HepG2 (cell line): ENCODE measurements around the gene ZNF500. TPM values are rescaled to one million over a fixed set of nuclear protein-coding genes. Genes with fewer than 3 reads are reported as not detected.

Experiments used
- AGO2 ChIP-seq: fragments of 200-400 bp; formaldehyde crosslinking; optimal IDR thresholded peaks from 2 replicates; pipeline ENCODE3; 2017; ENCODE audit warnings: mild to moderate bottlenecking, low read depth, low read length, moderate library complexity
- CBX5 ChIP-seq: sonication (generic); formaldehyde crosslinking; IDR thresholded peaks from 2 replicates; pipeline ENCODE4 v1.4.0; 2020; ENCODE audit warnings: missing genetic modification reagents, borderline replicate concordance
- CCAR2 ChIP-seq: fragments of 200-400 bp; formaldehyde crosslinking; optimal IDR thresholded peaks from 2 replicates; pipeline ENCODE3; 2018; ENCODE audit warnings: low read depth, mild to moderate bottlenecking, low read length, moderate library complexity
- CHD4 ChIP-seq: fragments of 200-600 bp; sonication (generic); IDR thresholded peaks from 2 replicates; pipeline ENCODE4 v1.7.0; 2017; ENCODE audit warnings: mild to moderate bottlenecking, low read length, borderline replicate concordance
- ELK4 ChIP-seq: sonication (generic); formaldehyde crosslinking; IDR thresholded peaks from 2 replicates; pipeline ENCODE4 v1.9.0; 2021; ENCODE audit warnings: missing genetic modification reagents, borderline replicate concordance
- GATAD2A ChIP-seq: IDR thresholded peaks from 2 replicates; pipeline ENCODE4 v1.6.1; 2016
- MZF1 ChIP-seq: sonication (generic); formaldehyde crosslinking; IDR thresholded peaks from 2 replicates; pipeline ENCODE4 v1.8.1; 2023; ENCODE audit warnings: mild to moderate bottlenecking, missing genetic modification reagents, borderline replicate concordance
- NR1H2 ChIP-seq: sonication (generic); formaldehyde crosslinking; IDR thresholded peaks from 2 replicates; pipeline ENCODE4 v1.8.1; 2022; ENCODE audit warnings: low read depth, missing genetic modification reagents, borderline replicate concordance
- PBX3 ChIP-seq: sonication (generic); formaldehyde crosslinking; IDR thresholded peaks from 2 replicates; pipeline ENCODE4 v1.8.1; 2023; ENCODE audit warnings: missing genetic modification reagents, inconsistent platforms, borderline replicate concordance
- PHF8 ChIP-seq: sonication (generic); formaldehyde crosslinking; IDR thresholded peaks from 2 replicates; pipeline ENCODE4 v1.5.0; 2020; ENCODE audit warnings: missing genetic modification reagents
- POLR2AphosphoS2 ChIP-seq: IDR thresholded peaks from 2 replicates; pipeline ENCODE4 v1.6.1; 2011; ENCODE audit warnings: low read depth, low read length, improper control_type of control experiment
- RBAK ChIP-seq: sonication (generic); formaldehyde crosslinking; IDR thresholded peaks from 2 replicates; pipeline ENCODE4 v1.5.1; 2020; ENCODE audit warnings: mild to moderate bottlenecking, missing genetic modification reagents
- SALL2 ChIP-seq: sonication (generic); formaldehyde crosslinking; IDR thresholded peaks from 2 replicates; pipeline ENCODE4 v1.8.1; 2023; ENCODE audit warnings: mild to moderate bottlenecking, missing genetic modification reagents, inconsistent platforms
- SMAD3 ChIP-seq: sonication (generic); formaldehyde crosslinking; IDR thresholded peaks from 2 replicates; pipeline ENCODE4 v1.4.0; 2020; ENCODE audit warnings: missing genetic modification reagents
- SMAD9 ChIP-seq: sonication (generic); formaldehyde crosslinking; IDR thresholded peaks from 2 replicates; pipeline ENCODE4 v1.5.1; 2020; ENCODE audit warnings: mild to moderate bottlenecking, missing genetic modification reagents
- SMC3 ChIP-seq: IDR thresholded peaks from 2 replicates; pipeline ENCODE4 v1.6.1; 2011; ENCODE audit warnings: low read length, improper control_type of control experiment
- YY1 ChIP-seq: IDR thresholded peaks from 2 replicates; pipeline ENCODE4 v1.6.1; 2011; ENCODE audit warnings: low read length, low read depth, moderate library complexity, mild to moderate bottlenecking; ENCODE audit not compliant: insufficient read depth, insufficient replicate concordance
- ZBTB1 ChIP-seq: sonication (generic); formaldehyde crosslinking; IDR thresholded peaks from 2 replicates; pipeline ENCODE4 v1.4.0; 2020; ENCODE audit warnings: missing genetic modification reagents, borderline replicate concordance
- ZIK1 ChIP-seq: sonication (generic); formaldehyde crosslinking; IDR thresholded peaks from 2 replicates; pipeline ENCODE4 v1.5.0; 2020; ENCODE audit warnings: mild to moderate bottlenecking, low read depth, missing genetic modification reagents, borderline replicate concordance
- ZNF17 ChIP-seq: sonication (generic); formaldehyde crosslinking; IDR thresholded peaks from 2 replicates; pipeline ENCODE4 v1.5.0; 2020; ENCODE audit warnings: mild to moderate bottlenecking, missing genetic modification reagents
- ZNF414 ChIP-seq: sonication (generic); formaldehyde crosslinking; IDR thresholded peaks from 2 replicates; pipeline ENCODE4 v1.5.0; 2020; ENCODE audit warnings: missing genetic modification reagents
- ZNF607 ChIP-seq: sonication (generic); formaldehyde crosslinking; IDR thresholded peaks from 2 replicates; pipeline ENCODE4 v1.5.1; 2020; ENCODE audit warnings: missing genetic modification reagents, mild to moderate bottlenecking, borderline replicate concordance
- ZNF670 ChIP-seq: sonication (generic); formaldehyde crosslinking; IDR thresholded peaks from 2 replicates; pipeline ENCODE4 v1.8.0; 2022; ENCODE audit warnings: mild to moderate bottlenecking, missing genetic modification reagents, borderline replicate concordance
- polyA plus RNA-seq, 8 experiments: library from polyadenylated mRNA; depleted of rRNA in 3 of 8; stranded (reverse) in 7 of 8; unstranded in 1 of 8; fragments of >200 nt; fragmentation: Illumina TruSeq in 4 of 8; extraction: Trizol in 4 of 8; gene quantifications; 2 replicates each; pipeline versions ENCODE4 v1.2.1 to v1.2.3, GENCODE V29; 2011 to 2016; ENCODE audit warnings: low read depth in 4 of 8, missing spikeins in 1 of 8, mixed read lengths in 1 of 8; ENCODE audit not compliant: insufficient read depth in 1 of 8
- total RNA-seq, 5 experiments: library from RNA; depleted of rRNA; stranded (reverse); fragments of >200 nt; fragmentation: Illumina TruSeq; extraction: Trizol; gene quantifications; 2 replicates each; pipeline ENCODE4 v1.2.3, GENCODE V29; 2016; ENCODE audit warnings: low read depth in 1 of 5
- TF ChIP-seq, protein P1 (sequence below): sonication (generic); formaldehyde crosslinking; IDR thresholded peaks from 2 replicates; pipeline ENCODE4 v1.8.0; 2022; ENCODE audit warnings: mild to moderate bottlenecking, missing genetic modification reagents
- TF ChIP-seq, protein P2 (sequence below): sonication (generic); formaldehyde crosslinking; IDR thresholded peaks from 2 replicates; pipeline ENCODE4 v1.5.0; 2020; ENCODE audit warnings: missing genetic modification reagents

The ZNF500 gene
- total and polyA plus RNA-seq, 2 of the 13 experiments (the other 11 are each of a cell fraction or from before 2014, with no cell fraction given): 6.1 to 12.2 TPM

DNA sequence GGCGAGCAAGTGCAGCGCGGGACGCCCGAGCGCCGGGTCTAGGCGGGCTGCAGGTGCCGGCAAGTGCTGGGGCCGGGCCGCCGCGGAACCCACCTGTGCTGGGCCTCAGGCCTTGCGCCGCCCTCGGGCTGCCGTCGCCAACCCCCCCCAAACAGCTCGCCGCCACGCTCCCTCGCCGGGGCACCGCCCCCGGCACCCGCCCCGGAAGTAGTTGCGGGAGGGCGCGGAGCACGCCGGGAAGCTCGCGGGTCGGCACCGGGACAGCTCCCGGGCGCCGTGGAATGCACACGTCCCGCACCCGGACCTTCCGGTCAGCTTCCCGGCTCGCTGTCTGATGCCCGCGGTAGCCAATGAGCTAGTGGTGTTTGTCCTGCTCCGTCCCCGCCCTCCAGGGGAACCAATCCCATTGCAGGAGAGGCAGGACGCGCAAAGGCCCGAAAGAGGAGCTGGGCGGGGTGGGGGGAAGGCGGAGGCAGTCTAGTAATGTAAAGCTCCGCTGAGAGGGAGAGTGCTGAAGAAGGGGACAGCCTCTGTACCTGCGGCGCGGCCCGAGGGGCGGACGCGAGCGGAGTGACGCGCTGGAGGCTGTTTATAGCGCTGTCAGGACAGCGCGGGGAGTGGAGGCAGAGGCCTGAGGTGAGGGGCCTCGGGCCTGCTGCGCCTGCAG is 32.8 kb downstream of the ZNF500 start, which contains the start of the genes ANKS3 and DNAAF8 (continued):
- TF ChIP-seq, protein P1, sequence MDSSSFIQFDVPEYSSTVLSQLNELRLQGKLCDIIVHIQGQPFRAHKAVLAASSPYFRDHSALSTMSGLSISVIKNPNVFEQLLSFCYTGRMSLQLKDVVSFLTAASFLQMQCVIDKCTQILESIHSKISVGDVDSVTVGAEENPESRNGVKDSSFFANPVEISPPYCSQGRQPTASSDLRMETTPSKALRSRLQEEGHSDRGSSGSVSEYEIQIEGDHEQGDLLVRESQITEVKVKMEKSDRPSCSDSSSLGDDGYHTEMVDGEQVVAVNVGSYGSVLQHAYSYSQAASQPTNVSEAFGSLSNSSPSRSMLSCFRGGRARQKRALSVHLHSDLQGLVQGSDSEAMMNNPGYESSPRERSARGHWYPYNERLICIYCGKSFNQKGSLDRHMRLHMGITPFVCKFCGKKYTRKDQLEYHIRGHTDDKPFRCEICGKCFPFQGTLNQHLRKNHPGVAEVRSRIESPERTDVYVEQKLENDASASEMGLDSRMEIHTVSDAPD: no peak
- TF ChIP-seq CHD4 (no peak), MZF1 (CRISPR knock-in tag) (no peak), ZBTB1 (peak; percentile 84; the same call in 1 of the 2 replicates), SALL2 (CRISPR knock-in tag) (peak; percentile 79), ZNF17 (no peak), ELK4 (no peak), CBX5 (CRISPR knock-in tag) (no peak), GATAD2A (CRISPR knock-in tag) (peak; percentile 32; the same call in 1 of the 2 replicates), RBAK (CRISPR knock-in tag) (no peak), SMAD3 (CRISPR knock-in tag) (no peak), PHF8 (peak; percentile 83), NR1H2 (CRISPR knock-in tag) (no peak), ZNF607 (CRISPR knock-in tag) (no peak), AGO2 (peak; percentile 61), SMAD9 (CRISPR knock-in tag) (no peak), POLR2AphosphoS2 (no peak), ZNF414 (CRISPR knock-in tag) (peak; percentile 85), ZNF670 (CRISPR knock-in tag) (0 out of 2 replicates have a peak, but pooled peaks have one; percentile 78), CCAR2 (no peak), SMC3 (no peak), ZIK1 (CRISPR knock-in tag) (no peak; the same call in 1 of the 2 replicates), YY1 (peak; percentile 81), PBX3 (0 out of 2 replicates have a peak, but pooled peaks have one; percentile 57)
- TF ChIP-seq, protein P2, sequence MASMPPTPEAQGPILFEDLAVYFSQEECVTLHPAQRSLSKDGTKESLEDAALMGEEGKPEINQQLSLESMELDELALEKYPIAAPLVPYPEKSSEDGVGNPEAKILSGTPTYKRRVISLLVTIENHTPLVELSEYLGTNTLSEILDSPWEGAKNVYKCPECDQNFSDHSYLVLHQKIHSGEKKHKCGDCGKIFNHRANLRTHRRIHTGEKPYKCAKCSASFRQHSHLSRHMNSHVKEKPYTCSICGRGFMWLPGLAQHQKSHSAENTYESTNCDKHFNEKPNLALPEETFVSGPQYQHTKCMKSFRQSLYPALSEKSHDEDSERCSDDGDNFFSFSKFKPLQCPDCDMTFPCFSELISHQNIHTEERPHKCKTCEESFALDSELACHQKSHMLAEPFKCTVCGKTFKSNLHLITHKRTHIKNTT: no peak
